Activated CD4-positive, alpha-beta memory T cell treated with anti-CD3 and anti-CD28 coated beads for 36 hours (primary cell): ENCODE measurements around the gene UCMA. TPM values are rescaled to one million over a fixed set of nuclear protein-coding genes. Genes with fewer than 3 reads are reported as not detected.
"Not testable (repeated sequence)": the region's sequence is repeated elsewhere in the genome, so short reads cannot be mapped to it uniquely, and the experiment has no call there.

Source experiments
- CTCF ChIA-PET: fragments of 350-600 bp; sonication (Branson Sonifier 250); formaldehyde crosslinking; loops from one replicate; lab custom pipeline; 2021; ENCODE audit warnings: antibody characterized with exemption, inconsistent platforms; lab: Charles Lee
- POLR2A ChIA-PET: fragments of 350-600 bp; sonication (Branson Sonifier 250); formaldehyde crosslinking; loops from one replicate; lab custom pipeline; 2021; ENCODE audit warnings: antibody characterized with exemption; lab: Charles Lee
- DNase-seq: peaks from one replicate; pipeline ENCODE4 v3.0.0-alpha.2; 2020
- H3K27ac Mint-ChIP-seq: one replicate; pipeline ENCODE4 v1.8.0; 2021; ENCODE audit warnings: mixed read lengths
- H3K27me3 Mint-ChIP-seq: one replicate; pipeline ENCODE4 v1.8.0; 2021; ENCODE audit warnings: mixed read lengths
- H3K36me3 Mint-ChIP-seq: one replicate; pipeline ENCODE4 v1.8.0; 2021; ENCODE audit warnings: mixed read lengths
- H3K4me1 Mint-ChIP-seq: one replicate; pipeline ENCODE4 v1.8.0; 2021; ENCODE audit warnings: low read depth, mixed read lengths
- H3K4me3 Mint-ChIP-seq: one replicate; pipeline ENCODE4 v1.8.0; 2021; ENCODE audit warnings: mild to moderate bottlenecking, mixed read lengths
- H3K9me3 Mint-ChIP-seq: one replicate; pipeline ENCODE4 v1.8.0; 2021; ENCODE audit warnings: mixed read lengths
- intact Hi-C: fragments of 100-400 bp; cut with micrococcal nuclease; formaldehyde crosslinking; loops from one replicate; pipeline ENCODE4 v1.15.1; 2023
- total RNA-seq, 2 experiments: library from RNA; stranded (reverse); gene quantifications; one replicate each; pipeline ENCODE4 v1.2.3, GENCODE V29; 2021

The UCMA gene
- total RNA-seq, 2 experiments from 2014 or later: not detected

DNA sequence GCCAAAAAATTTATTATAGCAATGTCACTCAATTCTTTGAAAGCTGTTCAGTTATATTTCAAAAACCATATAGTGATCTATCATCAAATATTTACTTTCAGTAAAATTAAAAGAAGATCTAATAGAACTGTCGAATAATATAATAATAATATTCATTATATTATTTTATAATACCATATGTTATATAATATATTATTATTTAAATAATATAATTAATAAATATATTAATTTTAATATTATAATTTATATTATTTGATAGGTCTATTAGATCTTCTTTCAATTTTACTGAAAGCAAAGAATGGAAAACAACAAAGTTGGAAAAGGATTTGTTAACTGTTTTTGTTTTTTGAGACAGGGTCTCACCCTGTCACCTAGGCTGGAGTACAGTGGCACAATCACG, 22.5 kb upstream of the UCMA start:
- CTCF ChIA-PET: no interaction called here
- POLR2A ChIA-PET: no interaction called here
- no peaks in the 10 kb centered on the region for H3K36me3 Mint-ChIP-seq
- H3K27ac Mint-ChIP-seq: no peak overlapping the region
- peaks cover 2% of the 10 kb centered on the region for H3K27me3 Mint-ChIP-seq
- intact Hi-C loops: no loop called here
- peaks cover 3% of the 10 kb centered on the region for H3K4me1 Mint-ChIP-seq
- peaks cover 3% of the 10 kb centered on the region for H3K9me3 Mint-ChIP-seq
- DNase-seq: no peak
- no peak overlapping the region for H3K4me3 Mint-ChIP-seq

DNA sequence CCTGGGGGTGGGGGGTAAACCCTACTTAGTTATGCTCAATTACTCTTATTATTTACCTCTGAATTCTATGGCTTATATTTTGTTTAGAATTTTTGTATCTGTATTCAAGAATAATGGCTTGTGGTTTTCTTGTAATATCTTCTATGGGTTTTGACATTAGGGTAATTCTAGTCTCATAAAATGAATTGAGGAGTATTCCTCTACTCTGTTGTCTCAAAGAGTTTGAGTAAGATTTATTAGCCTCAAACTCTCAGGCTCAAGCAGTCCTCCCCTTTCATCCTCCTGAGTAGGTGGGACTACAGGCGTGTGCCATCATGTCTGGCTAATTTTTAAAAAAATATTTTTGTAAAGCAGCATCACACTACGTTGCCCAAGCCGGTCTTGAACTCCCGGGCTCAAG, 19.6 kb upstream of the UCMA start:
- POLR2A ChIA-PET: no interaction called here
- intact Hi-C loops: no loop called here
- CTCF ChIA-PET: no interaction called here
- no peaks in the 10 kb centered on the region for H3K36me3 Mint-ChIP-seq
- H3K9me3 Mint-ChIP-seq: peaks cover 3% of the 10 kb centered on the region
- H3K4me3 Mint-ChIP-seq: no peak overlapping the region
- peaks cover 2% of the 10 kb centered on the region for H3K27me3 Mint-ChIP-seq
- H3K27ac Mint-ChIP-seq: no peak overlapping the region
- peaks cover 3% of the 10 kb centered on the region for H3K4me1 Mint-ChIP-seq
- DNase-seq: no peak

DNA sequence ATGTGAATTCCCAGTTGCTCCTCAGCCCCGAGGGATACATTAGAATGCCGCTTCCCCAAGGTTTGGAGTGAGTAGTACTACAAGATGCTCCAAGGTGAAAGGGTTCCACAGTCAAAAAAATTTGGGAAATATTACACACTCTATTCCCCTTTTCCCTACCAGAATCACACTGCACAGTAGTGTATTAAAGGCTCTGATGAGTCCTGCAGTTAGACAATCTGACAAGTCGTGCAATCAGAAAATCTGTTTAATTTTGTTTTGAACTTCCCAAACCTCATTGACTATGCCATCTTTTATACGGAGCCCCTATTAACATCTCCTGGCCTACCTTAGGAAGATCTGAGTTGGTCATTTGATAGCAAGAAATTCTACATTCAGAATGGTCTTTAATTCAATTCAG, 13.6 kb upstream of the UCMA start:
- POLR2A ChIA-PET: no interaction called here
- CTCF ChIA-PET: no interaction called here
- Mint-ChIP-seq H3K27ac (no peak overlapping the region), H3K27me3 (no peaks in the 10 kb centered on the region), H3K4me1 (no peaks in the 10 kb centered on the region), H3K9me3 (no peaks in the 10 kb centered on the region), H3K4me3 (no peak overlapping the region), H3K36me3 (no peaks in the 10 kb centered on the region)
- intact Hi-C loops: no loop called here
- no peak for DNase-seq

DNA sequence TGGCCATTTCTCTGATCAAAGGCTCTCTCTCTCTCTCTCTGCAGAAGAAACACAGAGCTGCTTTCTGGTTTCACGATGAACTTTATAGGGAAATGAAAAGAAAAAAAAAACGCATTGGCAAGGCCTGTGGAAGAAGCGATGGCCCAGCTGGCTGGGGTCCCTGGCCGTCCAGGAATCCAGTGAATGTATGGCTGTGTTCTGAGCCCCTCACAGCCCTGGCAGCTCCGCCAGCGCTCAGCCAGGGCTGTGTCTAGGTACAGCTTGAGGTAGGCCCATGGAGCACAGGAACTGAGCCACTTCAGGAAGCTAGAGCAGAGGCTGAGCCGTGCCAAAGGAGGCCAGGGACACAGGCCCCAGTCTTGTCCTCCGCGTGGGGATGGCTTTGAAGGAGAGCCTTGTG, 13.1 kb upstream of the UCMA start:
- Mint-ChIP-seq H3K4me1 (no peaks in the 10 kb centered on the region), H3K4me3 (no peak overlapping the region), H3K27me3 (no peaks in the 10 kb centered on the region), H3K27ac (no peak overlapping the region), H3K9me3 (no peaks in the 10 kb centered on the region), H3K36me3 (no peaks in the 10 kb centered on the region)
- ChIA-PET POLR2A (no interaction called here), CTCF (no interaction called here)
- intact Hi-C loops: no loop called here
- DNase-seq: no peak

DNA sequence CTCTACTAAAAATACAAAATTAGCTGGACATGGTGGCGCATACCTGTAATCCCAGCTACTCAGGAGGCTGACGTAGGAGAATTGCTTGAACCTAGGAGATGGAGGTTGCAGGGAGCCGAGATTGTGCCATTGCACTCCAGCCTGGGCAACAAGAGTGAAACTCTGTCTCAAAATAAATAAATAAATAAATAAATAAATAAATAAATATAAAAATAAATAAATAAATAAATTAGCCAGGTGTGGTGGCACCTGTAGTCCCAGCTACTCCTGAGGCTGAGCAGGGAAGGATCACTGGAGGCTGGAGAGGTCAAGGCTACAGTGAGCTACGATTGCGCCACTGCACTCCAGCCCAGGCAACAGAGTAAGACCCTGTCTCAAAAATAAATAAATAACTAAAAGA, 8.1 kb upstream of the UCMA start:
- H3K27ac Mint-ChIP-seq, H3K9me3 Mint-ChIP-seq, H3K4me3 Mint-ChIP-seq, H3K36me3 Mint-ChIP-seq, POLR2A ChIA-PET, intact Hi-C loops, H3K4me1 Mint-ChIP-seq, H3K27me3 Mint-ChIP-seq, CTCF ChIA-PET, DNase-seq: not testable (repeated sequence)

DNA sequence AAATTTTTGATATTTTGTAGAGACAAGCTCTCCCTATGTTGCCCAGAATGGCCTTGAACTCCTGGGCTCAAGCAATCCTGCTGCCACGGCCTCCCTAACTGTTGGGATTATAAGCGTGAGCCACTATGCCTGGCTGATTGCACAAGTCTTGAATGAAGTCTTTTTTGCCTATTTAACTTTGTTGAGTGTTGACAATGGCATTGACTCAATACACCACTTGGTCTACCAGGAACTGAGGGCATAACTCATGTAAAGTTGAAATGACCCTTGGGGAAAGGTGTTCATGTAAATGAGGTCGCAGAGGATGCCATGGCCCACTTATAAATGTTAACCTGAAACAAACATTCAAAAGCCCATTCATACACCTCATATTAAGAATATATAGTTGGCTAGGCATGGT, 7.4 kb upstream of the UCMA start:
- Mint-ChIP-seq H3K36me3 (no peaks in the 10 kb centered on the region), H3K4me3 (no peak overlapping the region), H3K4me1 (no peaks in the 10 kb centered on the region), H3K9me3 (no peaks in the 10 kb centered on the region), H3K27ac (no peak overlapping the region), H3K27me3 (no peaks in the 10 kb centered on the region)
- no peak for DNase-seq
- ChIA-PET POLR2A (no interaction called here), CTCF (no interaction called here)
- intact Hi-C loops: no loop called here

DNA sequence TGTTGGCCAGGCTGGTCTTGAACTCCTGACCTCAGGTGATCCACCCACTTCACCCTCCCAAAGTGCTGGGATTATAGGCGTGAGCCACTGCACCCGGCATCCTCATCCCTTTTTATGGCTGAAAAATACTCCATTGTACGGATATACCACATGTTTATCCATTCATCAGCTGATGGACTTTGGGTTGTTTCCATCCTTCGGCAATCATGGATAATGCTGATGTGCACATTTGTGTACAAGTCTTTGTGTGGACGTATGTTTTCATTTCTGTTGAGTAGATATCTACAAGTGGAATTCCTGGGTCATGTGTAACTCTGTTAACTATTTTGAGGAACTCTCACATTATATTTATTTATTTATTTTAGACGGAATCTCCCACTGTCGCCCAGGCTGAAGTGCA, 5.7 kb upstream of the UCMA start:
- CTCF ChIA-PET: no interaction called here
- intact Hi-C loops: no loop called here
- no peak overlapping the region for H3K4me3 Mint-ChIP-seq
- DNase-seq: no peak
- no peaks in the 10 kb centered on the region for H3K36me3 Mint-ChIP-seq
- no peaks in the 10 kb centered on the region for H3K9me3 Mint-ChIP-seq
- H3K27me3 Mint-ChIP-seq: no peaks in the 10 kb centered on the region
- no peak overlapping the region for H3K27ac Mint-ChIP-seq
- POLR2A ChIA-PET: no interaction called here
- H3K4me1 Mint-ChIP-seq: no peaks in the 10 kb centered on the region

DNA sequence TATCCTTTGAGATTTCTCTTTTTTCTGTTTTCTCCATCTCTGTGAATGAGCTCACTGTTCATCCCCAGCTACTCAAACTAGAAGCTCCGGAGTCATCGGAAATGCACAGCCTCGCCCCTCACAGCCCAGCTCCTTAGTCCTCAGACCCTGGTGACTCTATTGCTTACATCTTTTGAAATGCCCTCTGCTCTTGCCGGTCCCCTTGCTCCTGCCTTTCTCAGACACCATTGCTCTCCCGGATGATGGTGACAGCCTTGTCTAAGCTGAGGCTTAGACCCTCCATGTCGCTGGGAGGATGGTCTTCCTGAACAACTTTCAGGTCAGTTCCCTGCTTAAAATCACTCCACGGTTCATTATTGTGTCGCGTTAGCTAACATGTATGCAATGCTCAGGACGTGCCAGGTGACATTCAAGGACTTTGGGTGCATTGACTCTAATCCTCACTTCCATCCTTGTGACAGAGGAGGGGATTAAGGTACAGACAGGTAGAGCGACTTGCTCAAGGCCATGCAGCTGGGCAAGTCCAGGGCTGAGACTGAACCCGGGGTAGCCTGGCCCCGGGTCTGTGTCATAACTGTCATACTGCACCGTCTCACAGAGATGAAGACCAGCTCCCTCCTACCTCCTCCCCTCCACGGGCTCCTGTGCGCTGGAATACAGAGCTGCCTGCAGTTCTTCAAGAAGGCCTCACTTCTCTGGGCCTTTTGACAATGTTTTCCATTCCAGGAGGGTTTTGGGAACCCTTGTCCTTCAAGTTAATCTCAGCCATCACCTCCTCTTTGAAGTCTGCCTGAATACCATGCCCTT, 4.3 kb upstream of the UCMA start:
- DNase-seq: no peak
- H3K36me3 Mint-ChIP-seq: no peaks in the 10 kb centered on the region
- ChIA-PET CTCF (no interaction called here), POLR2A (no interaction called here)
- H3K4me3 Mint-ChIP-seq: no peak overlapping the region
- no peaks in the 10 kb centered on the region for H3K27me3 Mint-ChIP-seq
- H3K9me3 Mint-ChIP-seq: no peaks in the 10 kb centered on the region
- no peaks in the 10 kb centered on the region for H3K4me1 Mint-ChIP-seq
- intact Hi-C loops: no loop called here
- no peak overlapping the region for H3K27ac Mint-ChIP-seq

DNA sequence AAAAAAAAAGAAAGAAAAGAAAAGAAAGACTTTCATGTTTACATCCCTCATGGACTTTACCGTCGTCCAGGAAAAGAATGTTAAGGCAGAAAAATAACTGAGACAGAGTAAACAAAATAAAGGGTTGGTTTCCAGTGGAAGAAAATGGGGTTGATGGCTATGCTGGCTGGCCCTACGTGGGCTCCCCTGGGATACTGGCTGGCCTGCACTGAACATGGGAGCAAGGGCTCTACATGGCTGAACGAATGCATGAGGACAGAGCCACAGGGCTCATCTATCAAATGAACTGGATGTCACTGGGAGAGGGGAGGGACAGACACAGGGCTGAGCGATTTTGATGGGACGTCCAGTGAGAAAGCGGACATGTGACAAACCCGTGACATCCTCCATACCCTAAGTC, 2.5 kb upstream of the UCMA start:
- no peak for DNase-seq
- Mint-ChIP-seq H3K27me3 (no peaks in the 10 kb centered on the region), H3K27ac (no peak overlapping the region), H3K4me3 (no peak overlapping the region), H3K9me3 (no peaks in the 10 kb centered on the region), H3K36me3 (no peaks in the 10 kb centered on the region), H3K4me1 (no peaks in the 10 kb centered on the region)
- intact Hi-C loops: no loop called here
- ChIA-PET CTCF (no interaction called here), POLR2A (no interaction called here)

DNA sequence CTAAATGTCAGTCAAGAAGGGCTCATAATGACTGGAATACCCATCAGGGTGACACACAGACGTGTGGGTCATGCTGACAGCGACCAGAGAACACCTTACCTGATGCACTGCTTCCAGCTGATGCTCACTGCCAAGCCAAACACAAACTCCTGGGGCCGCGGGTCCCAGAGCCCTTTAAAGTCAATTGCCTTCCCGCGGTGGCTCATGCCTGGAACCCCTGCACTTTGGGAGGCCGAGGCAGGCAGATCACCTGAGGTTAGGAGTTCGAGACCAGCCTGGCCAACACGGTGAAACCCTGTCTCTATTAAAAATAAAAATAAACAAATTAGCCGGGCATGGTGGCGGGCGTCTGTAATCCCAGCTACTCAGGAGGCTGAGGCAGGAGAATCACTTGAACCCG, 562 bp upstream of the UCMA start:
- H3K9me3 Mint-ChIP-seq, DNase-seq, POLR2A ChIA-PET, H3K27ac Mint-ChIP-seq, intact Hi-C loops, CTCF ChIA-PET, H3K27me3 Mint-ChIP-seq, H3K4me1 Mint-ChIP-seq, H3K36me3 Mint-ChIP-seq, H3K4me3 Mint-ChIP-seq: not testable (repeated sequence)

DNA sequence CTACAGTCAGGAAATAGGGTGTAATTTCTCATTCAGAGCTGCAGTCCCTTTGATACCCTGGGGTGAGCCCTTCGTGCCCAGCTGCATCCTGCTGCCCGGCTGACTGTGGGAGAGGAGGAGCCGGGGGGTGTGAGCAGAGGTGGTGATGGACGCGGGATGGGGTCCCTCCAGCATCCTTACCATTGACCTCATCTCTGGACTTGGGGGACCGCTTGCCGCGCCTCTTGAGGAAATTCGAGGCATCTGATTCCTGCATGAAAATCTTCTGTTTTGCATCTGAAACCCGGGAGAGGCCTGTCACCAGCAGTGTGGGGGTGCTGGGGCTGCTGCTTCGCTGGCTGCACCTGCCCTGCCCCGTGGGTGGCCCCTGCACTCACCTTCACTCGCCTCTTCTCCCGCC, 816 bp downstream of the UCMA start:
- intact Hi-C loops: no loop called here
- no peak for DNase-seq
- ChIA-PET CTCF (no interaction called here), POLR2A (no interaction called here)
- no peak overlapping the region for H3K27ac Mint-ChIP-seq
- H3K9me3 Mint-ChIP-seq: no peaks in the 10 kb centered on the region
- no peak overlapping the region for H3K4me3 Mint-ChIP-seq
- H3K4me1 Mint-ChIP-seq: no peaks in the 10 kb centered on the region
- H3K36me3 Mint-ChIP-seq: no peaks in the 10 kb centered on the region
- no peaks in the 10 kb centered on the region for H3K27me3 Mint-ChIP-seq

DNA sequence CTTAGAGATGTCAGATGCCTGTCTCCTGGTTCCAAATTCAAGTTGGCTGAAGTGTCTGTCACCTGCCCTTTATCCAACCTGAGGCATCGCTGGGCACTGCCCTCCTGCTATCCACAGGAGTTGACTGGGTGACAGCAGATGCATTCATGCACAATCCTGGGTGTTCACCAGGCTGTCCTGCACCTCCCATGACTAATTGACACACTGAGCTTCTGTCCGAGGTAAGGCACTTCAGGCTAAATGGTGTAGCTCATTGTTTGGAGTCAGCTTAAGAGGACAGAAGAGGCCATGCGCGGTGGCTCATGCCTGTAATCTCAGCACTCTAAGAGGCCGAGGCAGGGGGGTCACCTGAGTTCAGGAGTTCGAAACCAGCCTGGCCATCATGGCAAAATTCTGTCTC, 2.4 kb downstream of the UCMA start:
- H3K36me3 Mint-ChIP-seq: no peaks in the 10 kb centered on the region
- no peaks in the 10 kb centered on the region for H3K9me3 Mint-ChIP-seq
- H3K27ac Mint-ChIP-seq: no peak overlapping the region
- no peak for DNase-seq
- POLR2A ChIA-PET: no interaction called here
- no peaks in the 10 kb centered on the region for H3K4me1 Mint-ChIP-seq
- CTCF ChIA-PET: no interaction called here
- intact Hi-C loops: no loop called here
- no peaks in the 10 kb centered on the region for H3K27me3 Mint-ChIP-seq
- no peak overlapping the region for H3K4me3 Mint-ChIP-seq

DNA sequence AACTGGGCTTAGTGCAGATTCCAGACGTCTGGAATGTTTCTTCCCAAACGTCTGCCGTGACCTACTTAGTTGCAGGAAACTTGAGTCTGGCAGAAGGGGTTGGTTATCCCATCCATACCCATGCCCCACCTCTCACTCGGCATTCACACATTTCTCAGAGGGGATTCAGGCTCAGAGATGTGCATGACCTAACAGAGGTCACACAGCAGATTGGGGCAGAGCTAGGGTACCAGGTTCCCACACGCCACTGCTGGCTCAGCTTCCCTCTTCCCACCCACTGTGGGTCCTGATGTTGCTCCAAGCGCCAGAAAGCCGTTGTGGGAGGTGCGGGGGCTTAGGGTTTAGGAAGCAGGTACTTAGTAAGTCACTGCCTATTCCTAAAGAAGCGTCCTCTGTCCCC, 3.0 kb downstream of the UCMA start:
- Mint-ChIP-seq H3K4me1 (no peaks in the 10 kb centered on the region), H3K27me3 (no peaks in the 10 kb centered on the region), H3K36me3 (no peaks in the 10 kb centered on the region), H3K9me3 (no peaks in the 10 kb centered on the region), H3K27ac (no peak overlapping the region), H3K4me3 (no peak overlapping the region)
- DNase-seq: no peak
- intact Hi-C loops: no loop called here
- CTCF ChIA-PET: no interaction called here
- POLR2A ChIA-PET: no interaction called here
